ENCODE results near the gene ARID3C.

The ARID3C gene

DNA sequence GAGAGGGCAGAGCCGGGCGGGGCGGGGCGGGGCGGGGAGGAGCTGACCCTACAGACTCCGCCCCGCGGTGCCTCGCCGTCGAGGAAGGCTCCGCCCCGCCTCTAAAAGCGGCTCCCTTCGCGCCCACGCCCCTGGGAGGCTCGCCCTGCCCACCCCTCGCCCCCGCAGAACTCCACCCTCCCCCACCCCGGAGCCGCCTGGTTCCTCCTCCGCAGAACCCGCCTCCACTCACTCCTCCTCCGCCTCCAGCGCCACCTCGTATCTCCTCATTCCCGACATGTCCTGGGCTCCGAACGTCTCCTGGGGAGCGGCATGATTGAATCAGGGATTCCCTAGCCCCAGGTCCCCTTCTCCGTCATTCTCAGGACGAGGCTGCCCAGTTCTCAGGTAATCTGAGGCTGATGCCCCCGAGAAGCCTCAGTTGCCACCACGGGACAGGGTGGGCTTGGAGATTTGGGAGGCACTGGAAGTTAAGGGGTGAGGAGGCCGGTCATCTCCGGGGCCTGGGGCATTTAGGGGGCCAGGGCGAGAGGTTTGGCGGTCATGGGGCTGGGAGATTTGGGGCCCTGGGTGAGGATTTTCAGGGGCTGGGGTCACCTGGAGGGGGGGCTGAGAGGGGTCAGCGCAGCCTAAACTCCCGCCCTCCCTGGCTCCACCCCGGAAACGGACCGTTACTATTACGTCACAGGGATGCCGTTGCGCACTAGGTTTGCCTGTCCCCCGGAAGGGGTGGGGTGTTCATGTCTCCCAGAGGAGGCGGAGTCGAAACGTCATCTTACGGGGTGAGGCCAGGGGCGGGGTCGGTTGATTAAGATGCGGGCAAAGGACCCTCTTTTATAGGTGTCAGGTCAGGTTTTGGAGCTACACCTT lies 36.8 kb upstream of the ARID3C start:
- peak; percentile 91 for DNase-seq (ENCODE audit: extremely low read depth, low read depth)
- TF ChIP-seq CTCF (IDR thresholded peaks at IDR 0.05; ENCODE audit: low read depth, low read length), result no peak

GRCh38 chr9:34665067-34665380 lies 36.2 kb upstream of the ARID3C start:
- TF ChIP-seq CTCF (IDR thresholded peaks at IDR 0.05; ENCODE audit: low read depth, low read length), result no peak
- DNase-seq (ENCODE audit: extremely low read depth, low read depth), result no peak

DNA sequence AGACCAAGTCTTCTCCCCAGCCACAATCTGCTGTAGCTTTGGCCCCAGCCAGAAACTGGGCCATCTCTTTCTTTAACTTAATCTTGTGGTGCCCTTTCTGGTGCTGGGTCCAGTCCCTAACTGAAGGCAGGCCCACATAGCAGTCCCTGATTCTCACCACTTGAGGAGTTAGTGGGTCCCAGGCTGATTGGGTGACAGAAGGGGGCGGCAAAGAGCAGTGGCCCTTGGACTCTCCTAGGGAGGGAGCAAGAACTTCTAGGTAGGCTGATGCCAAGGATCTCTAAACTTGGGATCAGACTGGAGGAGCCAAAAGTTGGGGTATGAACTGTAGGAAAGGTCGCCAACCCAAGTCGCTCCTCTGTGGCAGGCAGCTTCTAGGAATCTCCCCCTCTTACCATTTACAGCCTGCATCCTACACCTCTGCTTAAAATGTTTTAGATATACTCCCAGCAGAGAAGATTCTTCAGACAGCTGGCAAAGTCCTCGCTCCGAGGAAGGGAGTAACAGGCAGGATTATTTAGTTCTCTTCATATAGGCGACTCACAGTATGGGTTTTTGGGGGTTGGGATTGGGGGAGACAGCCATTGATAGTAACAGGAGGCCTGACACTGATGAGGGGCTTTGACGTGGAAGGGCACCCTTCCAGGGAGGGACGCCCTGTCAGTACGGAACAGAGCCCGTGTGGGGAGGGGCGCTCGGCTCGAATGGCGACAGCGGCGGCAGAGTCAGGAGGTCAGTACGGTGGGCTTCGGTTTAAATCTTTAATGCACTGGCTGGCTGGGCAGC lies 35.6 kb upstream of the ARID3C start:
- TF ChIP-seq CTCF (IDR thresholded peaks at IDR 0.05; ENCODE audit: low read depth, low read length), result peak; percentile 98
- DNase-seq (ENCODE audit: extremely low read depth, low read depth), result peak; percentile 44

DNA sequence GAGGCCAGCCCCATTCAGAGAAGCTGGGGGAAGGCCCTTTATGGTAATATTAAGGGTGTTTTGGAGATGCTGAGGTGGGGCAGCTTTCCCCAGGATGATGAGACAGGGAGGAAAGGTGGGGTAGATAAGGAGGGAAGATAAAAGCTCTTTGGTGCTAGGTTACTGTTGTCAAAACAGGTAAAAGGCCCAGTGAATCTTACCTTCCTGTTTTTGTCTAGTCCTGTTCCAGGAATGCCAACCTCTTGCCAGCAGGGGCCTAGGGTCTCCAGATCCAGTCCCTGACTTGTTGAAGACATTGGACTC lies 34.4 kb upstream of the ARID3C start:
- TF ChIP-seq CTCF (IDR thresholded peaks at IDR 0.05; ENCODE audit: low read depth, low read length), result no peak
- DNase-seq (ENCODE audit: extremely low read depth, low read depth), result no peak

- DNase-seq (ENCODE audit: extremely low read depth, low read depth), result no peak
- TF ChIP-seq CTCF (IDR thresholded peaks at IDR 0.05; ENCODE audit: low read depth, low read length), result no peak
Measured at GRCh38 chr9:34662526-34663302, 33.8 kb upstream of the ARID3C start, which contains the start of gene CCL27. TSS of gene CCL27 (minus strand) at chr9:34662657. CDS start at chr9:34662633, 24 bp downstream.

GRCh38 chr9:34659592-34660253 lies 30.9 kb upstream of the ARID3C start:
- no peak for TF ChIP-seq CTCF (IDR thresholded peaks at IDR 0.05; ENCODE audit: low read depth, low read length)
- no peak for DNase-seq (ENCODE audit: extremely low read depth, low read depth)

All from AG09319 (cell line).